H9 (cell line): ENCODE data around the gene NCL. TPM values are rescaled to one million over a fixed set of nuclear protein-coding genes. Genes with fewer than 3 reads are reported as not detected.
"Not testable (repeated sequence)": the region's sequence is repeated elsewhere in the genome, so short reads cannot be mapped to it uniquely, and the experiment has no call there.

Source experiments
- DNase-seq: peaks from one replicate; pipeline ENCODE4 v3.0.0-alpha.2; 2017
- H2AFZ ChIP-seq: one replicate; pipeline ENCODE4 v1.6.1; 2013; ENCODE audit warnings: mild to moderate bottlenecking, low read length, control low read depth, moderate library complexity
- H2AK5ac ChIP-seq: 2 replicates; pipeline ENCODE4 v1.6.1; 2013; ENCODE audit warnings: low read length, control low read depth, mixed read lengths; ENCODE audit not compliant: insufficient read length
- H2BK120ac ChIP-seq: one replicate; pipeline ENCODE4 v1.6.1; 2013; ENCODE audit warnings: low read depth, mild to moderate bottlenecking, low read length, control low read depth, inconsistent platforms; ENCODE audit not compliant: poor library complexity, severe bottlenecking
- H2BK12ac ChIP-seq: 2 replicates; pipeline ENCODE4 v1.6.1; 2013; ENCODE audit warnings: low read length, control low read depth, mixed read lengths, low read depth; ENCODE audit not compliant: insufficient read length
- H2BK15ac ChIP-seq: 2 replicates; pipeline ENCODE4 v1.6.1; 2013; ENCODE audit warnings: low read depth, low read length, control low read depth
- H2BK20ac ChIP-seq: one replicate; pipeline ENCODE4 v1.6.1; 2013; ENCODE audit warnings: low read depth, mild to moderate bottlenecking, low read length, control low read depth, inconsistent platforms; ENCODE audit not compliant: poor library complexity, severe bottlenecking
- H2BK5ac ChIP-seq: 2 replicates; pipeline ENCODE4 v1.6.1; 2013; ENCODE audit warnings: low read length, control low read depth, mixed read lengths; ENCODE audit not compliant: insufficient read length
- H3K14ac ChIP-seq: 2 replicates; pipeline ENCODE4 v1.6.1; 2013; ENCODE audit warnings: low read length, control low read depth; ENCODE audit not compliant: insufficient read depth
- H3K18ac ChIP-seq: 2 replicates; pipeline ENCODE4 v1.6.1; 2013; ENCODE audit warnings: low read depth, mild to moderate bottlenecking, mixed read lengths, low read length, control low read depth; ENCODE audit not compliant: insufficient read length
- H3K23ac ChIP-seq: 2 replicates; pipeline ENCODE4 v1.6.1; 2013; ENCODE audit warnings: low read length, control low read depth, mixed read lengths, low read depth; ENCODE audit not compliant: insufficient read length
- H3K23me2 ChIP-seq: 2 replicates; pipeline ENCODE4 v1.6.1; 2013; ENCODE audit warnings: low read depth, mild to moderate bottlenecking, mixed read lengths, low read length, control low read depth; ENCODE audit not compliant: insufficient read length, poor library complexity, severe bottlenecking
- H3K27ac ChIP-seq: 2 replicates; pipeline ENCODE4 v1.5.1; 2013; ENCODE audit warnings: low read length, control low read depth, mixed read lengths, low read depth; ENCODE audit not compliant: insufficient read length
- H3K27me3 ChIP-seq: 2 replicates; pipeline ENCODE4 v1.6.1; 2013; ENCODE audit warnings: low read length, control low read depth, inconsistent platforms; ENCODE audit not compliant: insufficient read depth
- H3K4ac ChIP-seq: 2 replicates; pipeline ENCODE4 v1.6.1; 2013; ENCODE audit warnings: low read depth, mild to moderate bottlenecking, control low read depth, inconsistent platforms, low read length, moderate library complexity
- H3K4me1 ChIP-seq: 2 replicates; pipeline ENCODE4 v1.6.1; 2013; ENCODE audit warnings: low read length, control low read depth, inconsistent platforms; ENCODE audit not compliant: insufficient read depth
- H3K4me2 ChIP-seq: 2 replicates; pipeline ENCODE4 v1.6.1; 2013; ENCODE audit warnings: low read length, control low read depth, mixed read lengths; ENCODE audit not compliant: insufficient read length, insufficient read depth
- H3K56ac ChIP-seq: 2 replicates; pipeline ENCODE4 v1.6.1; 2013; ENCODE audit warnings: low read depth, mild to moderate bottlenecking, mixed read lengths, low read length, control low read depth; ENCODE audit not compliant: insufficient read length
- H3K79me1 ChIP-seq: 2 replicates; pipeline ENCODE4 v1.6.1; 2013; ENCODE audit warnings: low read depth, mild to moderate bottlenecking, moderate library complexity, low read length, control low read depth, inconsistent platforms; ENCODE audit not compliant: insufficient read depth, poor library complexity, severe bottlenecking
- H3K79me2 ChIP-seq: 2 replicates; pipeline ENCODE4 v1.6.1; 2013; ENCODE audit warnings: low read length, control low read depth, inconsistent platforms; ENCODE audit not compliant: insufficient read depth
- H3K9ac ChIP-seq: 2 replicates; pipeline ENCODE4 v1.6.1; 2013; ENCODE audit warnings: low read length, control low read depth, mixed read lengths; ENCODE audit not compliant: insufficient read length; ENCODE audit errors: extremely low read depth
- H3K9me3 ChIP-seq: one replicate; pipeline ENCODE4 v1.6.1; 2013; ENCODE audit warnings: low read depth, low read length, inconsistent platforms; ENCODE audit not compliant: control insufficient read depth
- H3T11ph ChIP-seq: one replicate; pipeline ENCODE4 v1.6.1; 2013; ENCODE audit warnings: mild to moderate bottlenecking, low read length, control low read depth, inconsistent platforms
- H4K20me1 ChIP-seq: one replicate; pipeline ENCODE4 v1.6.1; 2013; ENCODE audit not compliant: control insufficient read depth, insufficient read length, insufficient read depth
- H4K5ac ChIP-seq: 2 replicates; pipeline ENCODE4 v1.6.1; 2013; ENCODE audit warnings: low read depth, mild to moderate bottlenecking, mixed read lengths, low read length, control low read depth; ENCODE audit not compliant: insufficient read length
- H4K8ac ChIP-seq: replicated peaks from 2 replicates; pipeline ENCODE4 v1.6.1; 2013; ENCODE audit warnings: low read length, control low read depth, mixed read lengths, low read depth; ENCODE audit not compliant: insufficient read length
- H4K91ac ChIP-seq: 2 replicates; pipeline ENCODE4 v1.6.1; 2013; ENCODE audit warnings: low read depth, mild to moderate bottlenecking, moderate library complexity, mixed read lengths, low read length, control low read depth; ENCODE audit not compliant: insufficient read length
- H3K27ac Mint-ChIP-seq, 3 experiments: 2 replicates in 2 of 3; 3 replicates in 1 of 3; pipeline ENCODE4 v1.8.0; 2020 to 2021; ENCODE audit warnings: mixed read lengths in 3 of 3, mild to moderate bottlenecking in 1 of 3, moderate library complexity in 1 of 3
- H3K27me3 Mint-ChIP-seq: 2 replicates; pipeline ENCODE4 v1.8.0; 2021; ENCODE audit warnings: low read depth, mild to moderate bottlenecking, moderate library complexity, mixed read lengths
- H3K36me3 Mint-ChIP-seq, 3 experiments: 2 replicates in 2 of 3; 3 replicates in 1 of 3; pipeline ENCODE4 v1.8.0; 2020 to 2021; ENCODE audit warnings: low read depth in 3 of 3, mixed read lengths in 3 of 3; ENCODE audit not compliant: insufficient read depth in 1 of 3
- H3K4me1 Mint-ChIP-seq, 2 experiments: 2 replicates each; pipeline ENCODE4 v1.8.0; 2020; ENCODE audit warnings: mixed read lengths in 2 of 2
- H3K4me3 Mint-ChIP-seq, 2 experiments: 2 replicates in 1 of 2; 3 replicates in 1 of 2; pipeline ENCODE4 v1.8.0; 2020 to 2021; ENCODE audit warnings: mild to moderate bottlenecking in 2 of 2, mixed read lengths in 2 of 2, moderate library complexity in 1 of 2
- H3K9me3 Mint-ChIP-seq, 2 experiments: 2 replicates in 1 of 2; 3 replicates in 1 of 2; pipeline ENCODE4 v1.8.0; 2020; ENCODE audit warnings: mild to moderate bottlenecking in 2 of 2, mixed read lengths in 2 of 2, moderate library complexity in 1 of 2
- CTCF ChIP-seq: fragments of 200-600 bp; sonication (generic); conservative IDR thresholded peaks from 3 replicates; pipeline ENCODE4 v1.8.0; 2021; ENCODE audit warnings: antibody characterized with exemption, mild to moderate bottlenecking
- WGBS: extraction: QIAGEN DNeasy Blood & Tissue Kit; methylation state at CpG from one replicate; pipeline ENCODE4 v1.1.7; 2013; ENCODE audit warnings: missing lambda C conversion rate, low lambda C conversion rate, mixed read lengths; ENCODE audit not compliant: insufficient read length; ENCODE audit errors: extremely low coverage; 5-methylcytosine and 5-hydroxymethylcytosine counted together
- total RNA-seq: library from RNA; stranded (reverse); gene quantifications from 2 replicates; pipeline ENCODE4 v1.2.1, GENCODE V29; 2021

Gene NCL
- total RNA-seq, 1 experiment from 2014 or later: 1,269 TPM

- not testable (repeated sequence) for H3K23me2 ChIP-seq, H4K20me1 ChIP-seq, H2BK120ac ChIP-seq, H3K9me3 ChIP-seq, H3K56ac ChIP-seq, H2AFZ ChIP-seq, H2BK20ac ChIP-seq, H3K27me3 Mint-ChIP-seq, H3K36me3 Mint-ChIP-seq, H3K14ac ChIP-seq, H3K23ac ChIP-seq, H4K91ac ChIP-seq, H2BK5ac ChIP-seq, H4K5ac ChIP-seq, DNase-seq, H3K18ac ChIP-seq, H3K4me1 ChIP-seq, H2AK5ac ChIP-seq, H3T11ph ChIP-seq, H3K27me3 ChIP-seq, H3K79me2 ChIP-seq, H3K4ac ChIP-seq, H2BK12ac ChIP-seq, H3K9ac ChIP-seq, H2BK15ac ChIP-seq, H3K27ac ChIP-seq, H3K79me1 ChIP-seq, H3K9me3 Mint-ChIP-seq, H3K4me2 ChIP-seq, H4K8ac ChIP-seq, H3K4me3 Mint-ChIP-seq
- H3K27ac Mint-ChIP-seq: 0 out of 7 replicates have a peak overlapping the region, but pooled peaks of 2 of the 3 experiments have one; percentile 22 to 55
- 0 out of 3 replicates have a peak, but pooled peaks have one; percentile 19 for TF ChIP-seq CTCF
- no CpG with 5 or more reads among the region's 16 CpGs for WGBS
- peaks cover 54 to 60% of the 10 kb centered on the region in 2 experiments for H3K4me1 Mint-ChIP-seq
Observed at GRCh38 chr2:231404183-231404578, 60.1 kb downstream of the NCL start.

Other genes starting within 250 kb of the NCL start
- 39.1 and 42.2 TPM in 2 replicates for gene B3GNT7, start 68.8 kb downstream of the NCL start, total RNA-seq
- gene NMUR1, start 66.0 kb upstream of the NCL start, total RNA-seq: 0.13 and 0.20 TPM in 2 replicates
- gene TEX44, start 128.4 kb upstream of the NCL start, total RNA-seq: not detected in 2 replicates
- gene PTMA, start 244.0 kb upstream of the NCL start, total RNA-seq: 1,963 and 2,010 TPM in 2 replicates